Lung (tissue), 12 donors: Measurements from ENCODE around the gene GALP. TPM values are rescaled to one million over a fixed set of nuclear protein-coding genes. Genes with fewer than 3 reads are reported as not detected.
A peak's percentile ranks its signal among the peaks of the same experiment; 100 is the strongest.
"Not testable (repeated sequence)": the region's sequence is repeated elsewhere in the genome, so short reads cannot be mapped to it uniquely, and the experiment has no call there.

Experiments used
- ATAC-seq: fragments of 200-7000 bp; cut with Tn5 transposase; one replicate; pipeline ENCODE4 v1.9.1; 2020; ENCODE audit warnings: moderate number of reproducible peaks; ENCODE audit not compliant: insufficient read depth, low FRiP score
- DNase-seq, 3 donors: peaks; one replicate each; pipeline ENCODE4 v3.0.0-alpha.2; 2013 to 2017
- H3K27ac ChIP-seq, 2 donors: one replicate each; pipeline ENCODE4 v1.5.1; 2013; ENCODE audit warnings: mild to moderate bottlenecking in 2 of 2, moderate library complexity in 2 of 2, control low read depth in 1 of 2, inconsistent platforms in 1 of 2, low read depth in 1 of 2, low read length in 1 of 2
- H3K27me3 ChIP-seq, 3 donors: one replicate each; pipeline ENCODE4 v1.5.1; 2013; ENCODE audit warnings: low read length in 2 of 3; ENCODE audit not compliant: control insufficient read depth in 3 of 3, insufficient read depth in 3 of 3
- H3K36me3 ChIP-seq, 4 donors: one replicate each; pipeline ENCODE4 v1.5.1; 2013; ENCODE audit warnings: low read length in 4 of 4, mild to moderate bottlenecking in 1 of 4, moderate library complexity in 1 of 4; ENCODE audit not compliant: control insufficient read depth in 4 of 4, insufficient read depth in 4 of 4
- H3K4me1 ChIP-seq, 5 donors: one replicate each; pipeline ENCODE4 v1.5.1; 2013; ENCODE audit warnings: low read length in 5 of 5, mild to moderate bottlenecking in 2 of 5, moderate library complexity in 1 of 5; ENCODE audit not compliant: control insufficient read depth in 5 of 5, insufficient read depth in 5 of 5
- H3K4me3 ChIP-seq: one replicate; pipeline ENCODE4 v1.5.1; 2013; ENCODE audit warnings: mild to moderate bottlenecking, control low read depth, moderate library complexity
- H3K9ac ChIP-seq, 2 donors: one replicate each; pipeline ENCODE4 v1.5.1; 2013; ENCODE audit warnings: low read length in 2 of 2, control low read depth in 1 of 2; ENCODE audit not compliant: insufficient read depth in 1 of 2
- H3K9me3 ChIP-seq, 4 donors: one replicate each; pipeline ENCODE4 v1.5.1; 2013; ENCODE audit warnings: low read length in 3 of 4, mild to moderate bottlenecking in 1 of 4, moderate library complexity in 1 of 4; ENCODE audit not compliant: control insufficient read depth in 4 of 4, insufficient read depth in 3 of 4
- WGBS, 2 donors: extraction: QIAGEN DNeasy Blood & Tissue Kit; methylation state at CpG; one replicate each; pipeline ENCODE4 v1.1.7; 2013; 5-methylcytosine and 5-hydroxymethylcytosine counted together
- polyA plus RNA-seq, 2 donors: library from polyadenylated mRNA; stranded (reverse); fragments of 200-250 nt; gene quantifications; one replicate each; pipeline ENCODE4 v1.2.1, GENCODE V29; 2013
- total RNA-seq, 2 donors: library from RNA; depleted of rRNA in 1 of 2; stranded (reverse); fragments of >200 nt in 1 of 2; gene quantifications; one replicate each; pipeline ENCODE4 v1.2.1, GENCODE V29; 2014 to 2021
- TF ChIP-seq, protein P1 (sequence below): IDR thresholded peaks from 2 replicates; pipeline ENCODE4 v1.5.1; 2012; ENCODE audit warnings: mild to moderate bottlenecking; ENCODE audit errors: control extremely low read depth, extremely low read depth
- donor health status: control.
- donor health status: control.
- donor health status: Bipolar disorder and iron deficiency.
- donor health status: healthy.
- donor health status: DM: yes; HTN: yes; CAD: no.

The GALP gene
- total and polyA plus RNA-seq, 4 donors: not detected

DNA sequence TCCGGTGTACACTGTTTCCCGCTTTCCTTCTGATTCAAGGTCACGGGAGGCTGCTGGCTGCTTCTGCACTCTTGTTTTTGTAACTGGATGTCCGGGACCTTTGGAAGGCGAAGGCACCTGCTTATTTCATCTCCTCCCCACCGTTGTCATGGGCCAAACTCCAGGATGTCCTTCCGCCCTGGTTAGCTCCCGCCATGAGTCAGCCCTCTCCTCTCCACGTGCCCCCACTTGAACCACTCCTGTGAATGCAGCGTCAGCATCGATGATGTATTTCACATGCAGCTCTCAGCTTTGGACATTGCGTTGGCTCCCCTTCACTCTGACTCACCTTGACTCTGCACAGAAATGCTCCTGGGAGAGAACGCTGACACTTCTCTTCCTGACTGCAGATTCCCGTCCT, 5.5 kb upstream of the GALP start:
- Histone ChIP-seq H3K36me3 (no peaks in the 10 kb centered on the region), H3K4me3 (no peak overlapping the region), H3K9me3 (no peaks in the 10 kb centered on the region), H3K27me3 (peaks cover 0 to 11% (median 3%) of the 10 kb centered on the region in 3 donors), H3K9ac (no peak overlapping the region), H3K4me1 (no peaks in the 10 kb centered on the region), H3K27ac (no peak overlapping the region)
- 51 to 76% methylated on average over 14 of the region's 14 CpGs for WGBS, 2 donors
- peak in 1 of 3 donors; percentile 11 for DNase-seq
- ATAC-seq: peak; percentile 70
- TF ChIP-seq, protein P1, sequence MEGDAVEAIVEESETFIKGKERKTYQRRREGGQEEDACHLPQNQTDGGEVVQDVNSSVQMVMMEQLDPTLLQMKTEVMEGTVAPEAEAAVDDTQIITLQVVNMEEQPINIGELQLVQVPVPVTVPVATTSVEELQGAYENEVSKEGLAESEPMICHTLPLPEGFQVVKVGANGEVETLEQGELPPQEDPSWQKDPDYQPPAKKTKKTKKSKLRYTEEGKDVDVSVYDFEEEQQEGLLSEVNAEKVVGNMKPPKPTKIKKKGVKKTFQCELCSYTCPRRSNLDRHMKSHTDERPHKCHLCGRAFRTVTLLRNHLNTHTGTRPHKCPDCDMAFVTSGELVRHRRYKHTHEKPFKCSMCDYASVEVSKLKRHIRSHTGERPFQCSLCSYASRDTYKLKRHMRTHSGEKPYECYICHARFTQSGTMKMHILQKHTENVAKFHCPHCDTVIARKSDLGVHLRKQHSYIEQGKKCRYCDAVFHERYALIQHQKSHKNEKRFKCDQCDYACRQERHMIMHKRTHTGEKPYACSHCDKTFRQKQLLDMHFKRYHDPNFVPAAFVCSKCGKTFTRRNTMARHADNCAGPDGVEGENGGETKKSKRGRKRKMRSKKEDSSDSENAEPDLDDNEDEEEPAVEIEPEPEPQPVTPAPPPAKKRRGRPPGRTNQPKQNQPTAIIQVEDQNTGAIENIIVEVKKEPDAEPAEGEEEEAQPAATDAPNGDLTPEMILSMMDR: no peak

DNA sequence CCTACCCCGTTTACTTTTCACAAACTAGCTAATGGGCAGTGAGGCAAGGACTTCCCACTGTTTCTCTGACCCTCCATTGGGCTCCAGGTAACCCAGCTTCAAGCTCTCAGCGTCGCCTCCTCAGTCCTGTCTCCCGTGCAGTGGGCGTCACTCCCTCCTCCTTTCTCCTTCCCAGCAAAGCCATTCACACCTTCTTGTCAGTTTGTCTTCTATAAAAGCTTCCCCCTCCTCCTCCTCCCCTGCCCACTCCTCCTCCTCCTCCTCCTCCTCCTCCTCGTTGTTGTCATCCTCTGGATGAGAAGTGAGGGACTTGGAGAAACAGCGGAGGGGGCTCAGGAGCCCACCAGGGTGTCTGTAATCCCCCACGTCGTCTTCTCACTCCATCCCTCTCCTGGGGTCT, 1.7 kb upstream of the GALP start:
- Histone ChIP-seq H3K9me3 (peaks cover 0 to 2% (median 0%) of the 10 kb centered on the region in 4 donors), H3K27ac (no peak overlapping the region), H3K4me3 (no peak overlapping the region), H3K27me3 (peaks cover 0 to 17% (median 3%) of the 10 kb centered on the region in 3 donors), H3K4me1 (no peaks in the 10 kb centered on the region), H3K9ac (no peak overlapping the region), H3K36me3 (no peaks in the 10 kb centered on the region)
- DNase-seq (no peak), ATAC-seq (no peak)
- WGBS, 2 donors: 24 to 34% methylated on average over 8 to 9 of the region's 9 CpGs
- TF ChIP-seq, protein P1: no peak

DNA sequence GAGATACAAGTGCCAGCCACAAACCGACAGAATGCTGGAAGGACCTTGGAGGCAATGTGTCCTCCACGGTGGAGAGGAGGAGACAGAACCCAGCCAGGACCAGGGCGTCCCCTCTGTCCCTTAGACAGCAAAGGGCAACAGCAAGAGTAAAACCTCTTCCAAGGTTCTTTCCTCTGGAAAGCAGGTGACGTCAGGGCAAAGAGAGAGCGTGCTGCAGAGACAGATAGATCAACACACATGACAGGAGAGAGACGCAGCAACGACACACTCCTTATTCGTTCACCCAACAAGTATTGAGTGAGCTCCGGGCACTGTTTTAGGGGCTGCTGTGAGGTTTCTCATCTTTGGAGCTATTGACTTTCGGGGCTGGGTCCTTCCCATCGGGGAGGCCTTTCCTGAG, 1.3 kb upstream of the GALP start:
- Histone ChIP-seq H3K27ac (no peak overlapping the region), H3K36me3 (no peaks in the 10 kb centered on the region), H3K27me3 (peaks cover 0 to 17% (median 3%) of the 10 kb centered on the region in 3 donors), H3K9ac (no peak overlapping the region), H3K4me1 (no peaks in the 10 kb centered on the region), H3K4me3 (no peak overlapping the region), H3K9me3 (peaks cover 0 to 2% (median 0%) of the 10 kb centered on the region in 4 donors)
- ATAC-seq (no peak), DNase-seq (no peak)
- TF ChIP-seq, protein P1: no peak
- 49 to 62% methylated on average over 11 of the region's 11 CpGs for WGBS, 2 donors

DNA sequence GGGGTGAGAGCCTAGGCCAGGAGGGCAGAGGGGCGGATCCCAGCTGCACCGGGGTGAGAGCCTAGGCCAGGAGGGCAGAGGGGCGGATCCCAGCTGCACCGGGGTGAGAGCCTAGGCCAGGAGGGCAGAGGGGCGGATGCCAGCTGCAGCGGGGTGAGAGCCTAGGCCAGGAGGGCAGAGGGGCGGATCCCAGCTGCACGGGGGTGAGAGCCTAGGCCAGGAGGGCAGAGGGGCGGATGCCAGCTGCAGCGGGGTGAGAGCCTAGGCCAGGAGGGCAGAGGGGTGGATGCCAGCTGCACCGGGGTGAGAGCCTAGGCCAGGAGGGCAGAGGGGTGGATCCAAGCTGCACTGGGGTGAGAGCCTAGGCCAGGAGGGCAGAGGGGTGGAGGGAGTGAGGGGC, 502 bp downstream of the GALP start:
- not testable (repeated sequence) for H3K4me3 ChIP-seq, H3K36me3 ChIP-seq, H3K4me1 ChIP-seq, H3K27ac ChIP-seq, H3K9me3 ChIP-seq, DNase-seq, H3K9ac ChIP-seq, ATAC-seq
- 68 to 85% methylated on average over 9 to 10 of the region's 11 CpGs for WGBS, 2 donors
- peaks cover 0 to 17% (median 3%) of the 10 kb centered on the region in 3 donors for H3K27me3 ChIP-seq
